HPDE6-E6E7 (cell line): ENCODE measurements around the gene F2RL2.

Experiments
- DNase-seq: peaks from one replicate; pipeline ENCODE4 v3.0.0; 2011; ENCODE audit warnings: missing footprints; ENCODE audit errors: extremely low spot score

The F2RL2 gene

DNA sequence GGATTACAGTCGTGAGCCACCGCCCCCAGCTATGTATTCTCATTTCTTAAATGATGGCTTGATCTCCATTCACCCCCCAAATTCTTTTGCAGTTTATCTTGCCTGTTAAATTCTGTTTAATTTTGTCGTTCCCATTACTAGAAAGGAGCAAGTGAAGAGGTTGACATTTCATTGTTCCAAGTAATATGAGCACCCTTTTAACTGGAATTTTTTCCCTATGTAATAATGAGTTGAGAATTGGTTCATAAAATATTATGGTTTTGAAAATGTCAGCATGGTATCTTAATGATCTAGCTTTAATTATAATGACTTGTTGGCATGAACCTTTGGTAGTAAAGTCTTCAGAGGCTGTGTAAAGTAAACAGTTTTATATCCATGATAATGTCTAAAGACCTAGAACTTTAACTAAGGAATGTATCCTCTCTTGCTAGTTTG lies 37.4 kb downstream of the F2RL2 start:
- no peak for DNase-seq

DNA sequence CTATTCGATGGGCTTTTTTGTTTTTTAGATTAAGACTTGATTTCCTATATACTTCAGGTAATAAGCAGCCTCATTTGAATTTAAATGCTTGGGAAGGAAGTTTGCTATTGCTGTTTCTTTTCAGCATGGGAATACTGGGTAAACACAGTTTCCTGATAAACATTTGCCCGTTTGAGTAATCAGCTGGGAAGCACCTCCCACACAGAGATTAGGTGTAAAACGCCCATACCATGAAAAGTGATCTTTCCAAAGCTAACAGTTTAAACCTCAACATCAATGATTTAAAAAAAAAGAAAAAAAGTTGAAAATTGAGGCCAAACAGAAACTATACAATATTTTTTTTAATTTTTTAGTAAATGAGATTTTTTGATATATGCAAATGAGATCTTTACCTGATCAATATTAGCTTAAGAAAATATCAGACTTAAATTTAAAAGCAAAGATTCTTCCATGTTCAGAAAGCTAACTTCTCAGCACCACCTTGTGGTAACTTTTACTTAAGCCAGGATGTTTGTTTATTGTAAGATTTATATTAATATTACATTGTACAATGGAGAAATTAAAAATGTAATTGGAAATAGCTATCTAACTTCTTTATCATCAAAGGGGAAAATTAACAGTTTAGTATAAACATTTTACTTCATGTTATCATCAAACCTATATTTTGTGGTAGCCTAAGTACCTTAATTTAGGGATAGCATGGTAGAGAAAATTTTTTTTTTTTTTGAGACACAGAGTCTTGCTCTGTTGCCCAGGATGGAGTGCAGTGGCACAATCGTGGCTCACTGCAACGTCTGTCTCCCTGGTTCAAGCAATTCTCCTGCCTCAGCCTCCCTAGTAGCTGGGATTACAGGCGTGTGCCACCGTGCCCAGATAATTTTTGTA lies 39.8 kb downstream of the F2RL2 start:
- DNase-seq: no peak

DNA sequence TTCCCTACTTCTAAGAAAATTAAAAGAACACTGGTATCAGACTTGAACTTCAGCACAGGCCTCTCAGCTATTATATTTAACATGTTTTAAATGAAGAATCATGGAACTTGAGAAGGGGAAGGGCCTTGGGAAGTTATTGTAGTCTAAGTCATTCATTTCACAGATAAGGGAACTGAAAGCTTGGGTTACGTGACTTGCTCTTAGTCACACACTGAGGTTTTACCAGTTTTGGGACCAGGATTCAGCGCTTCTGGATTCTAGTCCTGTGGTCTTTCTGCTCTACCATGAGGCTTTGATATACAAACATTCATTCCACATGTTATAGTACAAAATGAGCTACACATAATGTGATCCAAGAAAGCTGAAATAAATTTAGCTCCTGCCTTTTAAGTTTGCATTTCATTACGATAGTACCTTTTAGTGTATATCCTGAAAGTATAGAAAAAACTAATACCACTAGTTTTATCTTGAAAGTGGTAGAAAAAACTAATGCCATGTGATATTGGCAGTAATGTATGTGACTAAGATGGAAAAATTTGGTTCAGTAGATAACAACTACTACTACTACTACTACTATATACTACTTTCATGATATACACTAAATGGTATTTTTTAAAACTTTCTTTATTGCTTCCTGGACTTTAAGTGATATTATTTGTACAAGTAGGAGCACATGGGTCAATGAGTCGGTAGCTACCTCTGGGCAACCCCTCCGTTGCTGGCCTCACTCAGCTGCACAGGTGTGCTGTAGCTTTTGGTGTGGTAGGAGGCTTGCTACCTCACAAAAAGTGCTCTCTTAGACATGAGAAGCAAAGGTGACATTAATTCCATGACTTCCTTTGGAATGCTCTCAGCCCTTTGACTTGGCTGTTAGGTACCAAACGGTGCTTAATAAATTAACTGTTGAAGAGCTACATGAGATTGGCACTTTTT lies 40.7 kb downstream of the F2RL2 start:
- DNase-seq: no peak

DNA sequence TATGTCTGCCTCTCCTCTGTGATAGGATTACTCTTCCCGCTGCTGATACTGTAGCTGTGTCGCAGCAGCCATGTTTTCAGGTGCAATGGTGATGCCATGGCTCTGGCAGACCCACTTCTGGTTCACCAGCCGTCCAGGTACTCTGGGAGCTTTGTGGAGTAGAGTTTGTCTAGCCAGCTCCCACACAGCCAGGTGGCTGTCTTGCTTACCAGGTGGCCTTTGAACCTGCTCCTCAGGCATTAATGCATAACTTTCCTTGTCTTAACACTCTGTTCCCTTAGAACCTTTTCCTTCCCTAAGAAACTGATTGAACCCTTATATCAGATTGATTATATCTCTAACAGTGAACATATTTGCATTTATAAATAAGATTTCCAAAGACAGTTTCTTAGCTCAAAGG lies 42.2 kb downstream of the F2RL2 start:
- DNase-seq: no peak

DNA sequence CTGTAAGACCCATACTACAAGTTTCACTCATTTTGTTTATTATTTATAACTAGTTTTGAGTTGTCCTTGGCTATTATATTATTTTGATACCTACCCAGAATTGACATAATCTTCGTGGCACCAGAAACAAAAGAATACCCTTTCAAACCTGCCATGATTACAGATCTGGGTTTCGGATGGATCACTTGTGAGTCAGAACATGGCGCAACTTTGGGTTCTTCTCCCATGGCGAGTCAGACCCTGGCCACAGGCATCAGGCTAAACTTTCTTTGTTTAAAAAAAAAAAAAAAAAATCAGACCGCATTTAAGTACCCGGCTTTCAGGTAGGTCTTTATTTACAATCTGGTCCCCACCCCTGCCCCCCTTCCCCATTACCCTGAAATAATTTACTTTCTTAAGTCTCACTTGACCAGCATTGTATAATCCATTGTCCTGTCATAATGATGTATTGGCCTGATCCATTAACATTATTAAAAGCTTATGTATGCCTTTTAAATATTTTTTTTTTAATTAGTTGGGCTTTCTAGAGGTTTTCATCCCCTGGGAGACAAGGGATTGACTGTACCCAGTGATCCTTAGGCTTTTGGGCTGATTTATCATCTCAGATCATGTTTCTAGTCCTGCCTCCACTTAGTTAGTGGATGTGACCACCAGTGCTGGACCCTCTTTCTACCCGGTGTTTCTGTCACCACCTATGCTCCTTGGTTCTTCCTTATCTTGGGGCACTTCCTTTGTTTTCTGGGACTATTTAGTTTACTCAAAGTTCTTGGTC lies 43.9 kb downstream of the F2RL2 start:
- peak; percentile 16 for DNase-seq

DNA sequence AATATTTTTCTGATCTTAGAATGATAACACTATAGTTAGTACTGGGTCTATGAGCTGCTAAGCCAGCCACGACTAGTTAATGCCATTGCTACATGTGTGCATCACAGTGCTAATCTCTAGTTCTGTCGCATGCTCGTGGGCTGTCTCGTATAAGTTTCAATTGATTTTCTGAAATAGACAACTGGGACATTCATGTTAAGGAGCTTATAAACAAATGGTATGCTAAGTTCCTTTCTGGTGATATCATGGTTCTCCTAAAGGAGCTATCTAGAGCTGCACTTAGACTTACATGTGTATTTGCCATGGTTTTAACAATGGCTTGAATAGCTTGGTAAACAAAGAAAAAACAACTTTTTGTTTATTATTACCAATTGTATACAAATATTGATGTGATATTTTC lies 46.2 kb downstream of the F2RL2 start:
- no peak for DNase-seq

DNA sequence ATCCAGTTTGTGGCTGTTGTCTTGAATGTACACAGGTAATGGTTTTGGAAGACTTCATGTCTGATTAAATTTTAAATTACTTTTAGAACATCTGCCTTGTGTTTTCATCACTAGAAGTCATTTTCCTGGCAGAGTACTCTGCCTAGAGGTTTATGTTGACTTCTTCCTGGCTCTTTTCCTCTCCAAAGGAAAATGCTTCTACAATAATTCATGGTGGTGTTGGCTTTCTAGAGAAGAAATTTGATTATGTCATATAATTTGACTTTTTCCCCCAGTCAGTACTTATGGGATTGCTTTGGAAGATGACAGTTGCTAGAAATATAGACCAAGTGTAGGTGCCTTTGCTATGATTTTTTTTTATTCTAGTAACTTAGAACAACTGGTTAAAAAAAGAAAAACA lies 46.8 kb downstream of the F2RL2 start:
- no peak for DNase-seq

DNA sequence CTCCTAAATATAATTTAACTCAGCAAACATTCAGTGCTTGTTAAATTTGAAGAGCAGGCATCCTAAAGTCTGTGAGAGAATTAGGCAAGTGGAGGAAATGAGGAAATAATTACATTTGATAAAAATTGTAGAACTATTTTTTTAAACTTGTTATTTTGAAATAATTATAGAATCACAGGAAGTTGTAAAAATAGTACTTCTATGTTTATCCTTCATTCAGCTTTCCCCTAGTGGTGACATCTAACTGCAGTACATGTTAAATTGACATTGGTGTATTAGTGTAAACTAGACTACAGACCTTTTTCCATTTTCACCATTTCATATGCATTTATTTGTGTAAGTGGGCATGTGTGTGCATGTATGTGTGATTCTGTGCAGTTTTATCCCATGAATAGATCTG lies 51.6 kb downstream of the F2RL2 start:
- DNase-seq: no peak

DNA sequence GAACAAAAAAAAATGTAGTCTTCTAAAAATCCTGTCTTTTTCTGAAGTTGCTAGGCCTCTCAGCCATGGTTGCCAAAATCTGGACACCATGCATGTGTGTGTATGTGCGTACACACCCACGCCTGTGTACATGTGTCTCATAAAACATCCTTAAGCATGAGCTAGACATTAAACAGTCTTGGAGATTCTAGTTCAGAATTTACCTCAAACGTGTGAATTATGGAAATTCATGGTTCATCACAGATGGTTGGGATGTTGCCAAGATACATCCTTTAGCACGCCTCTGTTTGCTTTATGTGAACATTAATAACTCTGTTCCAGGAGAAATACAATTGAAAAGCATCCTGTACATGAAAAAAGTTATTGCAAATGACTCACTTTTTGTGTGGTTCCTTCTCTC lies 53.0 kb downstream of the F2RL2 start:
- DNase-seq: no peak
